HuH-7 (cell line): ENCODE measurements around the gene GPR17.

ENCODE experiments used
- DNase-seq: peaks from one replicate; pipeline ENCODE4 v3.0.0; 2011; ENCODE audit warnings: low spot score

GPR17 gene

DNA sequence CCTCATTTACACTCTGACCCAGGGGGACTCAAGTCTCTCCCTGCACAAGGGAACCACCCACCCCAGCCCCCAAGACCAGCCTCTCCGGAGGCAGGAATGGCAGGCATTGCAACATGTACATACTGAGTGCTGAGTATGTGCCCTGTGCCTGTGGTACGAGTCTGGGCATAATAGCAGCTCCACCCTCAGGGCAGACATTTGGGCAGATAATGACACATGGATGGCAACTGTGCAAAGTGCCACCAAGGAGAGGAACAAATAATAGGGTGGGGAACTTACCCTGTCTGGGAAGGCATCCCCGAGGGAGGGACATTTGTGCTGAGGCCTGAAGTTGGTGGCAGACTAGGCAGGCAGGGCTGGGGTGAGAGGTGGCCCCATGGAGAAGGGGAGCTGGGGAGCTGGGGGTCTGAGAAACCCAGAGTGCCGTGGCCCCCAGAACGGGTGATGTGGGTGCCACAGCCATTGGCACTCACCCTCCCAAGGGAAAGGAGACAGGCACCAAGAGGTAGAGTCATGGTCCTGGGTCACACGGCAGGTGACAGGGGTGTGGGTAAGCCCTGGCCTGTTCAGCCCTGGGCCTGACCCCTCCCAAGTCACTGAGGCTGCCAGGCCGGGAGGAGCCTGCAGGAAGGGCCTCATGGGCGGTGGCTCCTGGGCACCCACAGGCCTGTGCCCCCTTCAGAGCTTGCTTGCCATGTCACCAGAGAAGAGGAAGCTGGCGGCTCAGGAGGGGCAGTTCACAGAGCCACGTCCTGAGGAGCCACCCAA is 15.7 kb upstream of the GPR17 start:
- DNase-seq = no peak

DNA sequence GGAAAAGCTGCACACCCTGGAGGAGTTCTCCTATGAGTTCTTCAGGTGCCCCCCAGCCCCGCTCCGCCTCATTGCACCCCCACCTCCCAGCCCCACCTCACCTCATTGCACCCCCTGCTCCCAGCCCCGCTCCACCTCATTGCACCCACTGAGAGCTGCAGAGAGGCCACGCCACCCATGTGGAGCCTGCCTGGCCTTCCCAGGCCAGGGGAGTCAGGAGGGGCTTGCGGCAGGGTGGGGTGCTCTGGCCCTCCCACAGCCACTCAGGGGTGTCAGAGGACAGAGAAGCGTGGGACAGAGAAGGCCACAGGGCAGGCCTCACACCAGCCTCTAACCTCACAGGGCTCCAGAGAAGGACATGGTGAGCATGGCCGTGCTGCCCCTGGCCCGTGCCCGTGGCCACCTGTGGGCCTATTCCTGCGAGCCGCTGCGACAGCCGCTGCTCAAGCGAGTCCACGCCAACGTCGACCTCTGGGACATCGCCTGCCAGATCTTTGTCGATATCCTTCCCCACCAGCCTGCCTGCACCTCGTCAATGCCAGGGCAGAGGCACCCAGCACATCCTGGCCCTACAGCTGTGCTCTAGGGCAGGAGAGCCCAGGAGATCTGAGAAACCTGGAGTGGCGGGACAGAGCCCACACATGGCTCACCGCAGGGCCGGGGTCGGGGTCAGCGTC is 15.0 kb upstream of the GPR17 start:
- DNase-seq = no peak

DNA sequence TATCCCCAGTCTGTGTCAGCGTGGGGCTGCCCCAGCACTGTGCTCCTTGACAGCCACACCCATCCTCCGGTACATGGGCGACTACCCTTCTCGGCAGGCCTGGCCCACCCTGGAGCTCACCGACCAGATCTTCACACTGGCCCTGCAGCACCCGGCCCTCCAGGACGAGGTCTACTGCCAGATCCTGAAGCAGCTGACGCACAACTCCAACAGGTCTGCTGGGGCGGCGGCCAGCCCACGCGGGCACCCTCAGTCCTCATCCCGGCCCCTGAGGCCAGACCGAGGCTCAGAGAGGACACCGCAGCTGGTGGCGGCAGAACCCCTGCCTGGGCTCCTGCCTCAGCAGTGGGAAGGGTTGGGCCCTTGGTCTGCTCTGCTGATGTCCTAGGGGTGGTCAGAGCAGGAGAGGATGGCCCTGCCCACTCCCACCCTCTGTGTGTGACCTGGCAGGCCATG is 14.4 kb upstream of the GPR17 start:
- DNase-seq = no peak

DNA sequence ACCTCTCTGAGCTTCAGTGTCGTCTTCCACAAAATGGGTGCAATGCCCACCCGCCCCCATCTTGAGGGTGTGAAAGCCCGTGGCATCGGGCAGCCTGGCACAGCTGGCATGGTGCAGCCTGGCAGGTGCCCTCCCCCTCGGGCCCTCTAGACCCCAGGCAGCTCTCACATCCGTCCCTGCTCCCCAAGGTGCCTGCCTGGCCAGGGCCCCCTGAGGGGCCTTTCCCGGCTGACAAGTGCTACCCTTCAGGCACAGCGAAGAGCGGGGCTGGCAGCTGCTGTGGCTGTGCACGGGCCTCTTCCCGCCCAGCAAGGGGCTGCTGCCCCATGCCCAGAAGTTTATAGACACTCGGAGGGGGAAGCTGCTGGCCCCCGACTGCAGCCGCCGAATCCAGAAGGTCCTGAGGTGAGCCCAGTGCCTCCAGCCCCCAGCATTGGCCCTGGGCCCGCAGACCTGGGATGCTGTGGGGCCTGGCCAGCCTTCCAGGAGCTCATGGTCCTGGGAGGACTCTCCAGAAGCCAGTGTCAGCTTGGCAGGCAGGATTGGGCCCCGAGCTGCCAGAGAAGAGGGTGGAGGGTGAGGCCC is 13.9 kb upstream of the GPR17 start:
- DNase-seq = no peak

DNA sequence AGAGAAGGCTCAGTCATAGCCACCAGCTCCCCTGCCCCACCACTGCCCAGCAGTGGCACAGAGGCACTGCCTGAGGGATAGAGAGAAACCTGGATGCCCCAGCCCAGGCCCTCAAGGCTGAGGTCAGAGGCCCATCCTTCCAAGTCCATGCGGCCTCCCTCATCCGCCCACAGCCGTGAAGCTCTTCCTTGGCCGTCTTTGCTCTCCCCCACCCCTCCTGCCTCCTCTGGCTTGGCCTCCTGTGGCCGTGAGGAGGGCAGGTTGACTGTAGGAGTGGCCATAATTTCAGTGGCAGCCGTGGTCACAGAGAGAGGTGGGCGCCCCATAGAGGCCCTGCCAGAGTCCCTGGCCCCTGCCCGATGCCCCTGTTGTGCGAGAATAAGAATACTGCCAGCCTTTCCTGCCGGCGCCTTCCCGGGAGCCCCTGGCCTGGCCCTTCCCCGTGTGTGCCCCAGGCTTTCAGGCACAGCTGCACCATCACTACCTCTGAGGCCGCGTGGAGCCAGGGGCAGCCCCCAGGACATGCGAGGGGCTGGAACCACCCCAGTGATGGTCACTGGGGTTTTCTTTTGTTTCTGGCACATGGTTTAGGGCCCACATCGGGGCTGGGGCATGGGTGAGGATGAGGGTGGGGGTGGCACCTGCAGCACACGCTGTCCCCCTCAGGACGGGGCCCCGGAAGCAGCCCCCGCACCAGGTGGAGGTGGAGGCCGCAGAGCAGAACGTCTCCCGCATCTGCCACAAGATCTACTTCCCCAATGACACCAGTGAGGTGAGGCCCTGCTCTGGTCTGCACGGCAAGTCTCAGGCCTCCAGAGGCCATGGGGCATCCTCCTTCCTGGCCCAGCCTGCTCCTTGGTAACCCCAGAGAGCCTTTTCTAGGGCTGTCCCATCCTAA is 13.1 kb upstream of the GPR17 start:
- DNase-seq = no peak

DNA sequence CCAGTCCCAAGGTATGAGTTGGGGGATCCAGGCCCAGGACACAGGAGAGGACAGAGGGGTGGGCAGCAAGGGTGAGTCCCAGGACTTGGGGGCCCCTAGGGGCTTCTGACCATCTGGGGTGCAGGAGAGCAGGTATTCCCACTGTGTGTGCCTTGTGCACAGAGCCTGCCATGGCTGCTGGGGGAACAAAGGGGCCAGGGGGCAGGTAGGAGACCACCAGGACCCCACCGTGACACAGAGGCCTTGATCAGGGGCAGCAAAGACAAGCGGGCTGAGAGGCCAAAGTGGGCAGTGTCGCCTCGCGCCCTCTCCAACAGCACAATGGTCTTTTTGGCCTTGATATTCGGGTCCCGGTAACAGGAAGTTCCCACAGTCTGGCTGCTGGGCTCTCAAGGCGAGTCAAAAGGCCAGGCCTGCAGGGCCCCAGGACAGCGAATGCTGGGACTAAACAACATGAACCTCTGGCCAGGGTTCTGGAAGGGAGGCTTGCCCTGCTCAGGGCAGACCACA is 12.3 kb upstream of the GPR17 start:
- no peak for DNase-seq

DNA sequence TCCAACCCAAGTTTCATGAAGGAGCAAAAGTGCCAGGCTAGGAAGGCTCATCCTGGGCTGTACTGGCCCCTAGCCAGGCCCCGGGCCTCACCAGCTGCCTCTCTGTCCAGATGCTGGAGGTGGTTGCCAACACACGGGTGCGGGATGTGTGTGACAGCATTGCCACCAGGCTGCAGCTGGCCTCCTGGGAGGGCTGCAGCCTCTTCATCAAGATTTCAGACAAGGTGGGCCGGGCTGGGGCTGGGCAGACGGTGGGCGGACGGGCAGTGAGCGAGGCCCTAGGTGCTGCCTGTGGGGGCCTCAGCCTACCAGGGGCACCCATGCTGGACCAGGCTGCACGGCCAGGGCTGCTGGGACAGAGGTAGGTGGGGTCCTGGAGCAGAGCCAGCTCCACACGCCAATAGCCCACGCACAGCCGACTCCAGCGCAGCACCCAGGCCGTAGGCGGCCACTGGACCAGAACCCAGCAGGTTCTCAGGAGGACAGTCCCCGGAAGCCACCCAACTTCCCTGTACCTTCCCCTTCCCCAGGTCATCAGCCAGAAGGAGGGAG is 11.8 kb upstream of the GPR17 start:
- DNase-seq = no peak

DNA sequence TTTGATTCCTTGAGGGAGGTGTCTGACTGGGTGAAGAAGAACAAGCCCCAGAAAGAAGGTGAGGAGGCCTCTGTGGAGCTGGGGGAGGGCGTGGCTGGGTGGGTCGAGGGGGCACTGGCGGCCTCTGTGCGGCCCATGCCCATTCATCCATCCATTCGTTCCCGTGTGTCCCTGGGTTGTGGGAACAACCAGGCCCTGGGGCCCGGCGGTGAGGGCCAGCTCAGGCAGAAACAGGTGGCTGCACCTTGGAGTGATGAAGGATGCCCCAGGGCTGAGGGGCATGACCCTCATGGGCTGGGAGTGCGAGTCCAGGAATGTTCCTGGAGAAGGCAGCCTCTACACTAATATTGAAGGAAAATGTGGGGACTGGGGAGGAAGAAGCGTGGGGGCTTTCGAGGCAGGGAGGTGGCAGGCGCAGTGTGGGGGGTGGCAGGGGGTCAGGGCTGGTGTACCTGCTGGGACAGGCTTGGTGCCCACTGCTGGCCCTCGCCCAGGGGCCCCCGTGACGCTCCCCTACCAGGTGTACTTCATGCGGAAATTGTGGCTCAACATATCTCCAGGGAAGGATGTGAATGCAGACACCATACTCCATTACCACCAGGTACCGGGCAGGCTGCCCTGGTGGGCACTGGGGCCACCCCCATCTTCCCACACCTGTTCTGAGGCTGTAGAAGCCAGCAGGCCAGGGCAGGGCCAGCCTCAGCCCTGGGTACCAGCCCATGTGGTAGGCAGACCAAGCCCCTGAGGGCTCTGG is 11.2 kb upstream of the GPR17 start:
- DNase-seq = no peak

DNA sequence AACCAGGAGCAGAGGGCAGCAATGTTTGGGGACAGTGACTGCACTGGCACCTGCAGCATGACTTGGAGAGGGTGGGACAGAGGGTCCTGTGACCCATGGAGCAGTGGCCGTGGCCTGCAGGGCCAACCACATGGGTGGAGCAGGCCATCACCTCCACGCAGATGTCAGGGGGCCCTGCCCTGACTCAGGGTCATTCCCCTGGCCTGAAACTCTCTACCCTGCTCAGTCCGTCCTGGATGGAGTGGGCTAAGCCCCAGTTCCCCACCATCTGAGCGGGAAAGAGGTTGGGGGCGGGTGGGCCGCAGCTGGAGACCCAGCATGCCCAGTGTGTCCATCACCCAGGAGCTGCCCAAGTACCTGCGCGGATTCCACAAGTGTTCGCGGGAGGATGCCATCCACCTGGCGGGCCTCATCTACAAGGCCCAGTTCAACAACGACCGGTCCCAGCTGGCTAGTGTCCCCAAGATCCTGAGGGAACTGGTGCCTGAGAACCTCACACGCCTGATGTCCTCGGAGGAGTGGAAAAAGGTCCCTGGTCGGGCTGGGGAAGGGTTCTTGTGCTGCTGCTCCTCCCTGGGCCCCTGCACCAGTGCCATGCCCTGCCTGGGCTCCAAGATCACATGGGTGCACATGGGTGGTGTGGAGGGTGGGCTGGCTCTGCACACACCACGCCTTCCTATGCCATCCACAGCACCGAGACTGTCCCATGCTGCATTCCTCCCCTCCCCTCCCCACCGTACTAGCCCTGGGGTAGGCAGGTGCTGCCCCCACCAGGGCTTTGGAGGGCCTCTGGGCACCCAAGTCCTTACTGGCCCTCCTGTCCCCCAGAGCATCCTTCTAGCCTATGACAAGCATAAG is 10.3 kb upstream of the GPR17 start:
- DNase-seq = no peak

DNA sequence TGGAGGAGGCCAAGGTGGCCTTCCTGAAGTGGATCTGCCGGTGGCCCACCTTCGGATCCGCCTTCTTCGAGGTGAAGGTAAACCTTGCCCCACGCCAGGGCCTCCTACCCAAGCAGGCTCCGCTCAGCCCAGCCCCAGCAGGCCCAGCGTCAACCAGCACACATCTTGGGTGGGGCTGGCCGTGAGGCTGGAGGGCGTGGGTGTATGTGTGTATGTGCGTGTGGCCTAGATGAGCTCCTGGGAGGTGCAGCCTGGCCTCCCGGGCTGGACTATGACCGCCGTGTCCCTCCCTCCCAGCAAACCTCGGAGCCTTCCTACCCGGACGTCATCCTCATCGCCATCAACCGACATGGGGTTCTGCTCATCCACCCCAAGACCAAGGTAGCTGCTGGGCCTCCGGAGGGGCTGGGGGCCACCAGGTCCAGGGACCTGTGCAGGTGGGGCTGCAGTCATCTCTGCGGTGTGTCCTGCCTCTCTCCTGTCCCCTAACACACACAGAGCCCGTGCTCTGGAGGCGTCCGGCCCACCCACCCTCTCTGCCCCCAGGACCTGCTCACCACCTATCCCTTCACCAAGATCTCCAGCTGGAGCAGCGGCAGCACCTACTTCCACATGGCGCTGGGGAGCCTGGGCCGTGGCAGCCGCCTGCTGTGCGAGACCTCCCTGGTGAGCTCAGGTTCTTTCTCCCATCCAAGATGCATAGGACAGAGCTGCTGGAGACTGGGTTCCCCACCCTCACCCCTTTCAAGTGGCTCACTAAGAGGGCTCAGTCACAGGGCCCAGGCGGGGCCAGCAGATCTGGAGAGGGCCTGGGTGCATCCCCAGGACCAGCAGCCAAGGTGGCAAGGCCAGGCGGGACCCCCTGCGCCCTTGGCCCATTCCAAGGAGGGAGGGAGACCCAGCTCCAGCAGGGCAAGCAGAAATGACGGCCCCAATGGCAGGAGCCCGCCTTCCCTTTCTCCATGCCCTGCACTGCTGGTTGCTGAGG is 9.4 kb upstream of the GPR17 start:
- DNase-seq = no peak

DNA sequence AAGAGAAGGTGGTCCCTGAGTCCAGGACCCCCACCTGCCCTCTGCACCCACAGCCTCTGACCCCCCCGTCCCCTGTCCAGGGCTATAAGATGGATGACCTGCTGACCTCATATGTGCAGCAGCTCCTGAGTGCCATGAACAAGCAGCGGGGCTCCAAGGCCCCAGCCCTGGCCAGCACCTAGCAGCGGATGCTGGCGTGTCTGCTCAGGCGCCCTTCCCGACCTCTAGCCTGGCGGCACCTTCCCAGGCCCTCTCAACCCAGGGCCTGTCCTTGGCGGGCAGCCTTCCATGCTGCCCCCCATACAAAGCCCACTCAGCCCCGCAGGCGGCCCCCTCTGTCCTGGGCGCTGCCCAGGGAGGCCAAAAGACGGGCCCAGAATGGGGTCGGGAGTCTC is 8.7 kb upstream of the GPR17 start:
- DNase-seq = no peak

DNA sequence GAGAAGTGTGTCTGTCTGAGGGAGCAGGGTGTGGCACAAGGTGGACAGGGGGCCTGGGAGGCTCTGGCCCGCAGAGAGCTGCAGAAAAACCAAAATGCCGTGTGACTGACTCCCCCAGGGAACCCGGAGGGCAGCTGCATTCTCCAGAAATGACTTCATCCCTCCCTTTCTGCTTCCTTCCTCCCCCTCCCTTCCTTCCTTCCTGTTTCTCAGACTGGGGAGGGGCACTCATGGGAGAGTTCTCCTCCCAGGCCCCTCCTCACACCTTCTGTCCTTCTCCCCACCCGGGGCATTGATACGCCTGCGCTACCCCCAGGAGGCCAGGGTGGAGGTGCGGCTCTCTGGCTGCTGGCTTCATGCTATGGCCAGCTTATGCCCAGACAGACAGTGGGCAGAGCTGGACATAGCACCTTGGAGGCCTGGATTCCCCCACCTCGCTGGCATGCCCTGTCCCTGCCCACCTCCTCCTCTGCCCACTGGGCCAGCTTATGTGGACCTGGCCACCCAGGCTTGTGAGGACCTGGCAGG is 8.2 kb upstream of the GPR17 start:
- DNase-seq = no peak

DNA sequence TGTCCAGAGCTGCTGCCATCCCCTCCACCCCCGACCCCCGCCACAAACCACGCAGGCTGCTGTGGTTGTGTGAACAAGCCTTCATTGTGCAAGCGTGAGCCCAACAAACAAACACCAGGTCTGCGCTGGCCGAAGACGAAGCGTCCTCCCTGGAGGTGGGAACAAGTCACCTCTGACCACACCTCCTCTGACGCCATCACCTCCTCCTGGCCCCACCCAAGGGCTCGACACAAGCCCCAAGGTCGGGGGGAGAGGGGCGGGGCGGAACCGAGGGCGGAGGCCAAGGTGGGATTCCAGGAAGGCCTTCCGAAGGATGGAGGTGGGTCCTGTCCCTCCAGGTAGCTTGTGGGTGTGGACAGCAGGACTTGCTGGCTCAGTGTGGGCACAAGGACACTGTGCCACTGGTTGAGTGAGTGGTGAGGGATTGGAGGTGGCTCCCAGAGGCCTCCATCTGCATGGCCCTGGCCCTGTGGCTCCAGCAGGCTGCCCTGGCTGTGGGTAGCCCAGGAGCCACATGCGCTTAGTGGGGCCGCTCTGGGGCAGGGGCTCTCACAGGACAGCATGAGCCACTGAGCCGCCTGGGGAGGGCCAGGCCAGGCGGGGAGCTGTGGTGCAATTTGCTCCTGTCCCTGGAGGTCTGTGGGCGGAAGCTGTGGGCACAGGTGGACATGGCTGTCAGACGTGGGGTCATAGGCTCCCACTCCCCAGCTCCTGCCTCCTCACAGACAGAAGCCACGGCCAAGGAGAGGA is 7.4 kb upstream of the GPR17 start:
- DNase-seq = no peak

DNA sequence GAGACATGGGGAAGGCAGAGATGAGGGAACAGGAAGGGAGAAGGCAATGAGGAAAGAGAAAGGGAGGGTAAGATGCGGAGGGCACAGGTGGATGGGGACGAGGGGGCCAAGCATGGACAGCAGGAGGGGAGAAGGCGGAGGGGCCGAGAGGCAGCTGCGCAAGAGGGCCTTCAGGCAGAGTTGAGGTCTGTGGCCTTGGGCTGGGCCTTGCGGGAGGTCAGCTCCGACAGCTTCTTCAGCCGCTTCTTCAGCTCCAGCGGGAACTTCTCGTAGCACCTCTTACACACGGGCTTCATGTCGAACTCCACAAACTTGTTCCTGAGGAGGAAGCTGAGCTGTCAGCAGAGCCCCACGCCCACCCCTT is 6.9 kb upstream of the GPR17 start:
- DNase-seq = no peak

DNA sequence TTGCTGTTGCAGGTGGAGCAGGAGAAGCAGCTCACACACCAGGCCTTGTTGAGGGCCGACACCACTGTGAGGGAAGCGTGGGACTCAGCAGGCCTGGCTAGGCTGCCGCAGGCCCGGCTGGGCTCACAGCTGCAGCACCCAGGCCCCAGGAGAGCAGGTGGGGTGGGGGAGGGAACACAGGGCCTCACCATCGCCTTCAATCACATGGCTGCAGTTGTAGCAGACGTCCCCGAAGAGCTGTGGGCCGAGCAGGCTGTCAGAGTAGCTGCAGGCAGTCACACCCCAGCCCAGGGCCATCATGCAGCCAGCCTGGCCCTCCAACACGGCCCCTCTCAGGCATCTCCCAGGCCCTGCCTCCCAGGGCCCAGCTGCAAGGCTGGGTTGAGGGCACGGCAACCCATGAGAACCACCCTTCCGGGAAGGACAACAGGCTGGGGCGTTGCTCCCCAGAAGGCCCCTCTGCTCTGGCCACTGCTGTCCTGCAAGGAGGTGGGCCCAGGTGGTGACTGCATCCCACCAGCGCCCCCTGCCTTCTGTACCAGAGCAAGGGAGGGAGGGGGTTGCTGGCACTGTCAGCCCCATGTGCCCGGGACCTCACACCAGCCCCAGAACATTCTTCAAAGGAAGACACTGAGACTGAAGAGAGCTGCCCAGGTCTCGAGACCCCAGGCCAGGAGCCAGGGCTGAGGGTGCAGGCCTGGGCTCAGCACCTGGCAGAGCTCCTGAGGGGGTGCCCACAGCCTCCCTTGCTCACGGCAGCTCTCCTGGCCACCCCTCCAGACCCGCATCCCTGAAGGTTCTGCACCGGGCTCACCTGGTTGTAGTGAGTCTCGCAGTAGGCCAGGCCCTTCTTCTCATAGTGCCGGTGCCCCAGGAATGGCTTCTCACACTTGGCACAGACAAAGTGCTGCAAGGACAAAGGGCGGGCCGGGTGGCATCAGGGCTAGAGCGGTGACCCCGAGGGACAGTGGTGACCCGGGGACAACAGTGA is 5.6 kb upstream of the GPR17 start:
- DNase-seq = peak; percentile 64

DNA sequence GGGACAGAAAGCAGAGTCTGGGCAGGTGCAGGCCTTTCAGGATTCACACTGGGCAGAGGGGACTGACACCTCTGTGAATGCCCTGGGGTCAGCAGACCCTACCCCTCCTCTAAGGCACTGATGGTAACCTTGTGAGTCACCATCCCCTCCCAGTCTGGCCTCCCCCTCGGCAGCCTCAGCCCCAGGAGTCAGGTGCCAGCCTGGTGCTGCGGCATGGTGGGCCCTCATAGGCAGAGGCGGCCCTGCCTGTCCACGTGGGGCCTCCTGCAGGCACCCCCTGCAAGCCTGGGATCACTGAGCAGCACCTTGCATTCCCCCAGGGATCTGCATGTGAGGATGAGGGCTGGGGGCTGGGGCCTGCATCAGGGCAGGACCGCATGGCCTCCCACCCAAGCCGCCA is 4.8 kb upstream of the GPR17 start:
- DNase-seq = no peak
